HCT116 (cell line): ENCODE data around the gene CELA2B. TPM values are rescaled to one million over a fixed set of nuclear protein-coding genes. Genes with fewer than 3 reads are reported as not detected.

Source experiments
- ATAC-seq: fragments of 200-7000 bp; cut with Tn5 transposase; 2 replicates; pipeline ENCODE4 v1.9.1; 2020; ENCODE audit warnings: mild to moderate bottlenecking, moderate library complexity
- BruUV-seq: library from RNA; stranded (reverse); fragments of 400-500 nt; replicated peaks from 2 replicates; lab custom pipeline; 2021; lab: Mats Ljungman, UMichigan
- CTCF ChIA-PET: fragments of 300-600 bp; sonication (Branson Sonifier 250); formaldehyde crosslinking; loops from one replicate; lab custom pipeline; 2021; ENCODE audit warnings: antibody characterized with exemption; lab: Charles Lee
- POLR2A ChIA-PET: fragments of 300-600, 350-600 bp; sonication (Branson Sonifier 250); formaldehyde crosslinking; loops from one replicate; lab custom pipeline; 2021; ENCODE audit warnings: antibody characterized with exemption; lab: Charles Lee
- RAD21 ChIA-PET, 2 experiments: fragments of 300-600 bp; sonication (Branson Sonifier 250); formaldehyde crosslinking; loops; one replicate each; lab custom pipeline; 2023; ENCODE audit warnings: low total read pairs in 2 of 2; ENCODE audit not compliant: uncharacterized antibody in 2 of 2, unreplicated experiment in 2 of 2, low non-redundant PET in 1 of 2; lab: Charles Lee
- DNase-seq: peaks from one replicate; pipeline ENCODE4 v3.0.0-alpha.2; 2010; ENCODE audit warnings: low read depth, low spot score
- H2AFZ ChIP-seq: fragments of 200-600 bp; shearing (Covaris generic), sonication (generic); 2 replicates; pipeline ENCODE4 v1.6.1; 2017; ENCODE audit warnings: low read depth, mixed run types, mixed read lengths, antibody characterized with exemption, low read length; ENCODE audit not compliant: poor library complexity, severe bottlenecking
- H3K27ac ChIP-seq: 2 replicates; pipeline ENCODE4 v1.5.1; 2012; ENCODE audit warnings: low read depth, low read length
- H3K27me3 ChIP-seq: fragments of 200-600 bp; sonication (generic); 2 replicates; pipeline ENCODE4 v1.6.1; 2016; ENCODE audit warnings: mixed run types, low read length, mixed read lengths; ENCODE audit not compliant: insufficient read depth
- H3K36me3 ChIP-seq, 2 experiments: fragments of 200-500 bp in 1 of 2; fragments of 200-600 bp in 1 of 2; sonication (Bioruptor generic) in 1 of 2; sonication (generic) in 1 of 2; 2 replicates each; pipeline versions ENCODE4 v1.5.1 to v1.6.1; 2014 to 2016; ENCODE audit warnings: low read length in 2 of 2, inconsistent platforms in 1 of 2, mixed read lengths in 1 of 2, mixed run types in 1 of 2; ENCODE audit not compliant: insufficient read depth in 2 of 2, control insufficient read depth in 1 of 2
- H3K4me1 ChIP-seq, 2 experiments: fragments of 200-600 bp in 1 of 2; sonication (generic) in 1 of 2; 2 replicates each; pipeline versions ENCODE4 v1.5.1 to v1.6.1; 2012 to 2017; ENCODE audit warnings: low read length in 2 of 2, inconsistent platforms in 1 of 2, mild to moderate bottlenecking in 1 of 2, mixed read lengths in 1 of 2, mixed run types in 1 of 2, moderate library complexity in 1 of 2; ENCODE audit not compliant: insufficient read depth in 2 of 2, control insufficient read depth in 1 of 2
- H3K4me2 ChIP-seq: fragments of 200-600 bp; sonication (generic); 2 replicates; pipeline ENCODE4 v1.6.1; 2017; ENCODE audit warnings: mixed run types, low read length, mixed read lengths
- H3K4me3 ChIP-seq, 2 experiments: fragments of 200-600 bp in 1 of 2; sonication (generic) in 1 of 2; replicated peaks in 1 of 2; 2 replicates each; pipeline ENCODE4 v1.5.1; 2011 to 2016; ENCODE audit warnings: low read length in 2 of 2, control low read depth in 1 of 2, low read depth in 1 of 2, mild to moderate bottlenecking in 1 of 2, mixed read lengths in 1 of 2, mixed run types in 1 of 2
- H3K79me2 ChIP-seq: fragments of 200-600 bp; sonication (generic); 2 replicates; pipeline ENCODE4 v1.6.1; 2017; ENCODE audit warnings: mild to moderate bottlenecking, mixed run types, low read length, moderate library complexity, mixed read lengths; ENCODE audit not compliant: insufficient read depth
- H3K9ac ChIP-seq: fragments of 200-600 bp; sonication (generic); 2 replicates; pipeline ENCODE4 v1.6.1; 2016; ENCODE audit warnings: low read length, mixed read lengths
- H3K9me2 ChIP-seq: fragments of 200-600 bp; sonication (generic), shearing (Covaris generic); 2 replicates; pipeline ENCODE4 v1.6.1; 2017; ENCODE audit warnings: mixed run types, mild to moderate bottlenecking, moderate library complexity; ENCODE audit not compliant: insufficient read depth
- H3K9me3 ChIP-seq, 2 experiments: fragments of 200-500 bp in 1 of 2; fragments of 200-600 bp in 1 of 2; sonication (Bioruptor generic) in 1 of 2; sonication (generic) in 1 of 2; 2 replicates each; pipeline ENCODE4 v1.6.1; 2014 to 2017; ENCODE audit warnings: low read length in 2 of 2, mixed read lengths in 2 of 2, inconsistent platforms in 1 of 2, low read depth in 1 of 2, mild to moderate bottlenecking in 1 of 2, mixed run types in 1 of 2, moderate library complexity in 1 of 2; ENCODE audit not compliant: control insufficient read depth in 1 of 2, insufficient read depth in 1 of 2
- H4K20me1 ChIP-seq: fragments of 200-600 bp; sonication (generic), shearing (Covaris generic); 2 replicates; pipeline ENCODE4 v1.6.1; 2017; ENCODE audit warnings: mixed run types, mild to moderate bottlenecking, moderate library complexity; ENCODE audit not compliant: insufficient read depth
- CBX3 ChIP-seq: IDR thresholded peaks from 2 replicates; pipeline ENCODE4 v1.6.1; 2012; ENCODE audit warnings: low read depth
- SRF ChIP-seq: IDR thresholded peaks from 2 replicates; pipeline ENCODE4 v1.6.1; 2012; ENCODE audit warnings: low read depth
- TCF7L2 ChIP-seq: IDR thresholded peaks from 2 replicates; pipeline ENCODE4 v1.7.0; 2011; ENCODE audit warnings: borderline replicate concordance, inconsistent platforms; ENCODE audit not compliant: insufficient read depth, insufficient read length; ENCODE audit errors: extremely low read depth
- intact Hi-C: fragments of 100-400 bp; cut with micrococcal nuclease; formaldehyde crosslinking; loops from 2 replicates; pipeline ENCODE4 v1.10.0; 2022
- total RNA-seq: library from RNA; stranded (reverse); gene quantifications from one replicate; pipeline ENCODE4 v1.2.1, GENCODE V29; 2021; ENCODE audit not compliant: unreplicated experiment
- TF ChIP-seq, protein P1 (sequence below), 3 experiments: fragments of 200-600 bp in 1 of 3; sonication (generic) in 1 of 3; IDR thresholded peaks in 2 of 3; conservative IDR thresholded peaks in 1 of 3; 2 replicates each; pipeline ENCODE4 v1.5.1; 2012 to 2017; ENCODE audit warnings: low read depth in 2 of 3, low read length in 2 of 3, antibody characterized with exemption in 1 of 3, borderline replicate concordance in 1 of 3, control low read depth in 1 of 3, mild to moderate bottlenecking in 1 of 3, mixed read lengths in 1 of 3, mixed run types in 1 of 3, moderate library complexity in 1 of 3; ENCODE audit not compliant: insufficient read depth in 1 of 3

The CELA2B gene
- total RNA-seq, 1 experiment from 2014 or later, result not detected

DNA sequence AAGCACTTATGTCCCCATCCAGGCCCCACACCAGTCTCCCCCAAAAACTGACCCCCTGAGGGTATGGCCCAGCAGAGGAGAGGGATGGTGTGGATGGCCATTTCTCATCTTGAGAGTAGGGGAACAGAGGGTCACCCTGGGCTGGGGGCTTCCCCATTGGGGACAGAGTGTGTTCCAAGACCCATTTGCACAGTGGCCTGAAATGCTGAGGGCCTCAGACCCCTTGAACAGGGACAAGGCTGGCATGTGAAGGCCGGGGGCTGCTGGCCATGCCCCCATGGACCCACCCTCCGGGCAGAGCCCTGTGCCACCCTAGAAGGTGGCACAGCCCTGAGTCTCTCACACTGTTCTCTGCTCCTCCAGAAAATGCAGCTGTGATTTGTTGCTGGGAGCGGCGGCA is 29.7 kb upstream of the CELA2B start:
- intact Hi-C loops, result no loop called here
- ChIA-PET RAD21 (no interaction called here), CTCF (no interaction called here), POLR2A (no interaction called here)
- H3K27me3 ChIP-seq, result no peaks in the 10 kb centered on the region
- BruUV-seq, result no TSS peak
- no peak for TF ChIP-seq TCF7L2
- TF ChIP-seq SRF, result no peak
- TF ChIP-seq, protein P1, sequence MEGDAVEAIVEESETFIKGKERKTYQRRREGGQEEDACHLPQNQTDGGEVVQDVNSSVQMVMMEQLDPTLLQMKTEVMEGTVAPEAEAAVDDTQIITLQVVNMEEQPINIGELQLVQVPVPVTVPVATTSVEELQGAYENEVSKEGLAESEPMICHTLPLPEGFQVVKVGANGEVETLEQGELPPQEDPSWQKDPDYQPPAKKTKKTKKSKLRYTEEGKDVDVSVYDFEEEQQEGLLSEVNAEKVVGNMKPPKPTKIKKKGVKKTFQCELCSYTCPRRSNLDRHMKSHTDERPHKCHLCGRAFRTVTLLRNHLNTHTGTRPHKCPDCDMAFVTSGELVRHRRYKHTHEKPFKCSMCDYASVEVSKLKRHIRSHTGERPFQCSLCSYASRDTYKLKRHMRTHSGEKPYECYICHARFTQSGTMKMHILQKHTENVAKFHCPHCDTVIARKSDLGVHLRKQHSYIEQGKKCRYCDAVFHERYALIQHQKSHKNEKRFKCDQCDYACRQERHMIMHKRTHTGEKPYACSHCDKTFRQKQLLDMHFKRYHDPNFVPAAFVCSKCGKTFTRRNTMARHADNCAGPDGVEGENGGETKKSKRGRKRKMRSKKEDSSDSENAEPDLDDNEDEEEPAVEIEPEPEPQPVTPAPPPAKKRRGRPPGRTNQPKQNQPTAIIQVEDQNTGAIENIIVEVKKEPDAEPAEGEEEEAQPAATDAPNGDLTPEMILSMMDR (IDR thresholded peaks at IDR 0.05 in 2 of 3, conservative IDR thresholded peaks at IDR 0.05 in 1 of 3; ENCODE audit: borderline replicate concordance in 1 of 3, insufficient read depth in 1 of 3, low read depth in 2 of 3, low read length in 2 of 3), result no peak
- no peak overlapping the region for H3K4me2 ChIP-seq
- DNase-seq (no peak), ATAC-seq (no peak)
- no peak overlapping the region for H3K27ac ChIP-seq
- H3K9me2 ChIP-seq, result no peaks in the 10 kb centered on the region
- no peak overlapping the region for H2AFZ ChIP-seq
- no peaks in the 10 kb centered on the region for H3K36me3 ChIP-seq
- H3K4me1 ChIP-seq, result no peaks in the 10 kb centered on the region
- no peak overlapping the region for H3K4me3 ChIP-seq
- H3K79me2 ChIP-seq, result no peaks in the 10 kb centered on the region
- no peaks in the 10 kb centered on the region for H4K20me1 ChIP-seq
- no peaks in the 10 kb centered on the region for H3K9me3 ChIP-seq
- H3K9ac ChIP-seq, result no peak overlapping the region

DNA sequence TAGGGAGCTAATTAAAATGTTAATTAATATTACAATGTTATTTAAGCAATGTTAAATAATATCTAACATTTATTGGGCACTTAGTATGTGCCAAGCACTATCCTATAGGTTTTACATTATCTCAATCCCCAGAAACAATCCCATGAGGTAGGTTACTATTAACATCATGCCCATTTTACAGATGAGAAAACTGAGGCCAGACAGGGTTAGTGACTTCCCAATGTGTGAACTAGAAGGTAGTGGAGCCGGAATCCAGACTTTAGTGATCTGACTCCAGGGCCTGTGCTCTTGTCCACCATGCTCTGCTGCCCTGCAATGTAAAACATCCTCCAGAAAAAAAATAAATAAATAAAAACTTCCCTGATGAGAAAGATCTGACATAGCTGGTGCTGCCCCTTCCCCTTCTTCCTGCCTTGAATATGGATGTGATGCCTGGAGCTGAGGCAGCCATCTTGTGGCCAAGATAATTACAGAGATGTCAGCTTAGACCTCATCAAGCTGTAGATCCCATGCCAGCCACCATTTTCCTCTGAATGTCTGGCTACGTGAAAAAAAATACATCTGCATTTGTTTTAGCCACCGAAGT is 26.9 kb upstream of the CELA2B start:
- BruUV-seq, result no TSS peak
- ChIA-PET POLR2A (no interaction called here), RAD21 (no interaction called here), CTCF (interaction anchor here (1.2 kb wide), 1 partner anchor 16 kb away, joined by 3 read pairs; no protein-coding TSS in a partner anchor)
- H3K9me3 ChIP-seq, result peaks cover 0 to 3% of the 10 kb centered on the region in 2 experiments; a peak in 1 of 4 replicates
- H3K9me2 ChIP-seq, result no peaks in the 10 kb centered on the region
- intact Hi-C loops, result no loop called here
- H3K27ac ChIP-seq, result no peak overlapping the region
- no peak overlapping the region for H3K4me2 ChIP-seq
- no peak overlapping the region for H2AFZ ChIP-seq
- DNase-seq, result no peak
- no peaks in the 10 kb centered on the region for H3K27me3 ChIP-seq
- H3K9ac ChIP-seq, result no peak overlapping the region
- H3K36me3 ChIP-seq, result no peaks in the 10 kb centered on the region
- H3K4me3 ChIP-seq, result no peak overlapping the region
- H4K20me1 ChIP-seq, result no peaks in the 10 kb centered on the region
- ATAC-seq, result no peak
- TF ChIP-seq CBX3 (no peak), SRF (no peak), TCF7L2 (no peak)
- H3K4me1 ChIP-seq, result no peaks in the 10 kb centered on the region
- H3K79me2 ChIP-seq, result no peaks in the 10 kb centered on the region
